GM18870 (cell line): ENCODE data around the gene CXorf65.

ENCODE experiments used
- ATAC-seq: cut with Tn5 transposase; IDR thresholded peaks from one replicate; pipeline ENCODE4 v1.9.1; 2021; ENCODE audit warnings: moderate library complexity; ENCODE audit not compliant: unreplicated experiment

The CXorf65 gene

GRCh38 chrX:71107762-71108360 is 1.3 kb upstream of the CXorf65 start:
- ATAC-seq, result no peak

DNA sequence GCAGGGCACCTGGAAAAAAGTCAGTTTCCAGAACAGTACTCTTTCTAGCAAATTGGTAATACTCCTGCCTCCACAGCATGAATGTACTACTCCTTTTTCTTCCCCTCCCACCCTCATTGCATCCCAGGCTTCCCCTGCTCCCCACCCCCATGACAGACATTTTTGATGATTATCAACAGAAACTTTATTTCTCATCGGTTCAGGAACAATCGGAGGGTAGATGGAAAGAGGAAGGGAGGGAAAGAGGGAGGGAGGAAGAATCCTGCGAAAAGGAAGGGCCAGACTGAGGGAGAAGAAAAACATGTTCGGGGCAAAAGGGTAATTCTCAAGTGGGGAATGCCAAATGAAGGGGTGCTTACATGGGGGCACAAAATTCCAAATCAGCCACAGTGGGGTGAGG is 705 bp upstream of the CXorf65 start:
- ATAC-seq, result no peak

DNA sequence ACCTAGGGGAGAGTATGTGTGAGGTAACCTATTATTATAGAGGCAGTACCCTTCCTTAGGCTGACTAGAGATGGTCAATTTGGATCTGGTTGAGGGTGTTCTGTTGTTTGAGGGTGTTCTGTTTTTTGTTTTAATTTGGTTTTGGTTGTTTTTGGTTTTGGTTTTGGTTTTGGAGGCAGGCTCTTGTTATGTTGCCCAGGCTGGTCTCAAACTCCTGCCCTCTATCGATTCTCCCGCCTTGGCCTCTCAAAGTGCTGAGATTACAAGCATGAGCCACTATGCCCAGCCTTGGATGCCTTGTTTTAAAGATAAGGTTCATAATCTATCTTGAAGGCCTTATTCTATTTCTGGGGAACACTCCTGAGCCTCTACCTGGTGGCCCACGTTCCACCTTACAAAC is 912 bp downstream of the CXorf65 start:
- ATAC-seq, result no peak

GRCh38 chrX:71103110-71103983 is 3.2 kb downstream of the CXorf65 start:
- no peak for ATAC-seq

DNA sequence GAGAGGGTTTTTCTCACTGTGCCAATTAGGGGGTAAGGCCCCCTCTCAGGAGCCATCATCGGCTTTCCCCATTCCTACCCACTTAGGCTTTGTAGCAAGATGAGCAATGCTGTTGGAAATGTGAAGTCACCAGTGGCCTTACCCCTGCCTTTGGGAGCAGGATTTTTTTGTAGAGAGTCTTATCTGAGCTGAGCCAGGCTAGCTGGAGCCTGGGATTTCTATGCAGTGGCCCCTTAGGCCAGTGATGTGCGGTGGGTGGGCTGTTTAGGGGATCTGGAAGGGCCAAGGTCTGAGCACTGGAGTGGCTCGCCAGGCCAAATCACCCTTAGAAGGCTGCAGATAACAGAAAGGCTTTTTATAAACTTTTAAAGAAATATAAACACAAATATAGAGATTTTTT is 4.2 kb downstream of the CXorf65 start:
- ATAC-seq, result no peak

GRCh38 chrX:71100581-71101505 is 5.7 kb downstream of the CXorf65 start:
- ATAC-seq, result no peak

DNA sequence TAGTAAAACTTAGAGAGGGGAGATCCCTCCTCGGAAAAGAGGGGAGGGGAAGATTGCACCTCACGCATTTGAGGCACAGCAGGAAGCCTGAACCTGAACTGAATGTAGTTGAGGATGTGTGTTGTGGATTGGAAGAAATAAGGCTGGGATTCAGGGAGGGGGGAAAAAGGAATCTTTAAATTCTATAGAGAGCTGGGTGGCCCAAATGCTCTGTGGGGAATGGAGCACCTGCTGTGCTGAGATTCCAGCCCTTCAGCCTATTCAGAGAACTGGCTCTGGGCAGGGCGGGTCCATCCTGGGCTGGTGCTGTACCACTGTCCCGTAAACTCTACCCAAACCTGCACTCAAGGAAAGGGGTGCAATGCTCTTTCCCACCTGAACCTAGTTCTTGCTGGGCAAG is 6.8 kb downstream of the CXorf65 start:
- no peak for ATAC-seq

GRCh38 chrX:71098951-71099506 is 7.5 kb downstream of the CXorf65 start:
- ATAC-seq, result no peak

DNA sequence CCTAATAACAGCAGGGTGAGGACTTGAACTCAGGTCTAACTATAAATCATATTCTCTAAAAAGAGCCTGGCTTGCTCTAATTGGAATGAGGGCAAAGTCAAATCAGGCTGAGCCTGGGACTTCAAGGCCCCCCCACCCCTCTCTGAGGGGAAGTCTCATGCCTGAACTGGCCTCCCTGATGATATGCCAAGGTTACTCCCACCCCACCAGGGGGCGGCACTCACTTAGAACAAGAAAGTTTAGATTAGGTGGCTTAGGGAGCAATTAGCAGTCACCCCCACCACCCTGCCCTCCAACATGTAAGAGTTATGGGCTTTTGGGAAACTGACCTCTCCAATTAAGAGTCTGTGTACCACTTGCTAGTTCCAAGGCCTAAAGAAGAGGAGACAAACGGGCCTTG is 8.2 kb downstream of the CXorf65 start:
- no peak for ATAC-seq

- ATAC-seq, result no peak
Measured at GRCh38 chrX:71096760-71097032, 9.8 kb downstream of the CXorf65 start.

DNA sequence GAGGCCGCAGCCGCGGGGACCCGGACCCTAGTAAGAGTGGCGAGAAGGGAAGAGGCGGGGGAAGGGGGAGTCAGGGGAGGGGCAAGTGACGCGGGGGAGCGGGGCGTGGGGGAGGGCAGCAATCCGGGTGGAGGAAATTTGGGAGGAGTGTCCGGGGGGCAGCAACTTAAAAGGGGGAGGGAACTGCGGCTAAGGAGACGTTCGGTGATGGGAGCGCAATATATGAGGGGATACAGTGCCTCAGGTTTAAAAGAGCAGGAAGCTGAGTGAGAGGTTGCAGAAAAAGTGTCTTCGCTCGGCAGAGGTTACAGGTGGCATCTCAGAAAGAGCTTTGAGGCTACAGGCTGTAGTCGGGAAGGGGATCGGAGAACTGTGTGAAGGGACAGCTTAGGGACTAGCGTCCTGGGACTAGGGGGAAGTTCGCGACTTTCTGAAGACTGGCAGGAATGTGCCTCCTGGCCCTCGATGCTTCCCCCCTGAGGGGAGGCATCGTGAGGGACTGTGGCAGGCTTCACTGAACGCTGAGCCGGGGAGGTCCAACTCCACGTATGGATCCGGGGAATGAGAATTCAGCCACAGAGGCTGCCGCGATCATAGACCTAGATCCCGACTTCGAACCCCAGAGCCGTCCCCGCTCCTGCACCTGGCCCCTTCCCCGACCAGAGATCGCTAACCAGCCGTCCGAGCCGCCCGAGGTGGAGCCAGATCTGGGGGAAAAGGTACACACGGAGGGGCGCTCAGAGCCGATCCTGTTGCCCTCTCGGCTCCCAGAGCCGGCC is 10.4 kb downstream of the CXorf65 start:
- no peak for ATAC-seq

DNA sequence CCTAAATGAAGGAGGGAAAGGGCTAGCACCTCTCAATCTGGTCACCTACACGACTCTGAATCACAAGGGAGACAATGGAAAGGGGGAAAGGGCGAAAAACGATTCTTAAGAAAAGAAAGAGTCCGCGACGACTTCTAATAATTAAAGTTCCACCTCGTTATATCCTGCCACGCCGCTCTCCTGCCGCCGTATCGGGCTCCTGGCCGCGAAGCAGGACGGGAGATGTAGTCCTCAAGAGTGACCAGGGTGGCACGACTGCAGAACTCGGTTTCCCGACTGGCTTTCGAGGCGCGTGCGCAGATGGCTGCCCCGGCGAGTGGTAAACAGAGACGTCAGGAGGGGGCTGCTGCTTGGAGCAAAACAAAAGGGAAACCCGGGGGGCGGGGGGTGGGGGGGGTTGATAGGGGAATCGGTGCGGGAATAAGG is 11.0 kb downstream of the CXorf65 start, which contains the start of gene FOXO4:
Gene FOXO4 (plus strand): TSS at position 297 of the 426 bp plus-strand sequence. CDS start 678 bp downstream, outside the sequence.
- peak; percentile 61 for ATAC-seq

DNA sequence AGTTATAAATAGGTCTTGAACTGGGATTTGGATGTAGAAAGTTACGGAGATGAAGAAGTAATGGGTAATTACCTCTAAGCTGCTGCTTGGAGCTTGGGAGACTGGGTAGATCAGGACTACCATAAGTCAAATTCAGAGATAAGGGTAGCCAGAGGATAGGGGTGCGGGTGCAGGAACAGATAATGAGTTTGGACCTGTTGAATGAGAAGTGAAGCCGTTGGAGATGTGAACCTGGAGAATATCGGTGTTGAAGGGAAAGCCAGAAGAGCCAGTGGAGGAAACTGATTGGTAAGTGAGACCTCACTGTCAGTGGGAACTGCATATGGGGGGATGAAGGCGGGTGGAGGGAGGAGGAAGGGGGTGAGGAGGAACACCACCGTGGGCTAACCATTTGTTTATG is 11.5 kb downstream of the CXorf65 start:
- no peak for ATAC-seq

GRCh38 chrX:71091263-71091662 is 15.3 kb downstream of the CXorf65 start:
- ATAC-seq, result no peak

- ATAC-seq, result no peak
Measured at GRCh38 chrX:71085900-71086299, 20.6 kb downstream of the CXorf65 start.

GRCh38 chrX:71082822-71083221 is 23.7 kb downstream of the CXorf65 start:
- no peak for ATAC-seq

DNA sequence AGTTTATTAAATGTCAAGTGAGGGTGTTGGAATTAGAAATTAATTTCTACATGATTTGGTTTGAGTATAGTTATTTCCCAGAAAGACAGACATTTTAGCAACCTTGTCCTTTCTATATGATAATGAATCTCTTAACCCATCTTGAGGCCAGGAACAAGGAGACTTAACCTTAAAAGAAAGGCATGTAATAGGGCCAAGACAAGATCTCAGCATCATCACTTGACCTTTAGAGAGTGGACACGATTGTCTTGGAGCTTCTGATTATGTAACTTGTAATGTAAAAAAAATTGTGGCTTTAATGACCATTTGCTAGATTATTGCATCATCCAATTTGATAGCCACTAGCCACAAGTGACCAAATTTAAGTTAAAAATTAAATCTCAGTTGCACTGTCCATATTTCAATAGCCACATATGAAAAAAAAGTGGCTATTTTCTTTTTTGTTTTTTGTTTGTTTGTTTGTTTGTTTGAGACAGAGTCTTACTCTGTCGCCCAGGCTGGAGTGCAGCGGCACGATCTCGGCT is 24.4 kb downstream of the CXorf65 start:
- ATAC-seq, result no peak

DNA sequence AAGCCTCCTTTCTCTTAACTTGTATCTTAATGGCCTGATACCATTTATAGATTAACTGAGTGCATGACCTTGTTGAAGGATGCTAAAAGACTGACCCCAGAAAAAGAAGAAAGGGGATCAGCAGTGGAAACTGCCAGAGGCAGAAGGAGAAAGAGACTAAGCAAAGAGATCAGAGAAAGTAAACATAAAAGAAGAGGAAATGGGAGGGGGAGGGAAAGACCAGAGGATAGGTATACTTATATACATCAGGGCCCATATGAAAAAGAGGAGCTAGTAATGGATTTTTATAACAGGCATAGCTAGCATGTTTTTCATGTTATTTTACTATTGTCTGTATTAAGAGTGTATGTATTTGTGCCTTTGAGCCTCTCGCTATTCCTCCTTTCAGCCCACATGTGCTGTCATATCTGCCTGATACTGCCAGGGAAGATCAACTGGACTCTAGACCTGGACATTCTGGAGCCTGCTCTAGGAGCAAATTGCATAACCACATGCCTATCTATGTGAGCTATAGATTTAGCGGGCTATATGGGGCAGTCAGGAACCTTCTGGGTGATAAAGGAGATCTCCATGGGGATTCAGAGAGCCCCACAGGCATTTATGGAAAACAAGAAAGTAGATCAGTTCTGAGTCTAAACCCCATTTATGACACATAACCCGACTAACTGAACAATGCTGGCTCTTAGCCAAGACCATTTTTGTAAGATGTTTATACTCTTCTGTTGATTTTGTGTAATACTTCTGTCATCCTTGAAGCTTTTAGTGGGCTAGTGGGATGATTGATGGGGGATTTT is 25.0 kb downstream of the CXorf65 start:
- no peak for ATAC-seq

DNA sequence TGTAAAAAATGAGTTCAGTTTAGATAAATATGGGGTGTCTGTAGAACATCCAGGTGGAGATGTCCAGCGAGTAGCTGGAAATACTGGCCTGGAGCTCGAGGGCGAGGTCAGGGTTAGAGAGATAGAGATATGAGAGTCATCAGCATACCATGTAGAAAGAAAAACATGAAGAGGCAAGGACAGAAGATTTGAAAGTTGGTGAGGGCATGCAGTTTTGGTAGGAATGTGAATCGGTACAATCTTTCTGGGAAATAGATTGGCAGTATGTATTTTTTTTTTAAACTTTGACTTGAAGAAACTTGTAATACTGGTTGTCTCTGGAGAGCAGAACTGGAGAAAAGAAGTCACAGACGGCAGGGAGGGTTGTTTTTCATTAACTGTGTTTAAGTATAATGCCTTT is 36.0 kb downstream of the CXorf65 start:
- no peak for ATAC-seq
